Stimulated activated CD4-positive, alpha-beta T cell treated with anti-CD3 and anti-CD28 coated beads, Interleukin-1b, Interleukin-23, amount 100 ng/mL, for 1 hour (primary cell): ENCODE measurements around the gene ASB3.
"Not testable (repeated sequence)": the region's sequence is repeated elsewhere in the genome, so short reads cannot be mapped to it uniquely, and the experiment has no call there.

Experiments
- DNase-seq, 2 donors: peaks; one replicate each; pipeline ENCODE4 v3.0.0-alpha.2; 2020; ENCODE audit warnings: low read depth in 2 of 2

ASB3 gene

GRCh38 chr2:53739032-53739431 is 47.7 kb downstream of the ASB3 start:
- no peak for DNase-seq

- no peak for DNase-seq
Measured at GRCh38 chr2:53737091-53737490, 49.7 kb downstream of the ASB3 start.

DNA sequence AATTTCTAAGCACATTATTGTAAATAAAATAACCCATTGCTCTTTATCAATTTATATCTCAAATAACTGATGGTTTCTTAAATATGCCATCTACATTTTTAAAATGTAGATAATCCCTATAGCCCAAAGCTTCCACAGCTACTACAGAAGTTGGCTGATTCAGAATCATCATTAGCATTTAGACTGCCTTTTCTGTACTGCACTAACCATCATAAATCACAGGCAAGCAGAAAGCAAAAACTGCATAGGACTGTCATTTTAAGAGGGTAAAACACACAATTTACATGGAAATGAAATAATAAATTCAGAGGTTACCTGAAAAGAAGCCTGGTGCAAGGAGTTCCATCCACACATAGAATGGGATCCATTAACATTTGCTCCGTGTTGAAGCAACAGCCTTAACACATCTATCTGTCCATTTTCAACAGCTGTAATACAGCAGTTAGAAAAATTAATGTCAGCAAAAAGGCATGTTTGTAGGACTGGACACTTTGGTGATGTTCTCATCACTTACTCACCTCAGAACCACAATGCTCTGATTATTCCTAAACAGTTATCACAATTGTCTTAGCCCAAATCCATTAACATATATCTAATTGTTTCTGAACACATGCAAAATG is 57.5 kb downstream of the ASB3 start:
- DNase-seq = no peak

DNA sequence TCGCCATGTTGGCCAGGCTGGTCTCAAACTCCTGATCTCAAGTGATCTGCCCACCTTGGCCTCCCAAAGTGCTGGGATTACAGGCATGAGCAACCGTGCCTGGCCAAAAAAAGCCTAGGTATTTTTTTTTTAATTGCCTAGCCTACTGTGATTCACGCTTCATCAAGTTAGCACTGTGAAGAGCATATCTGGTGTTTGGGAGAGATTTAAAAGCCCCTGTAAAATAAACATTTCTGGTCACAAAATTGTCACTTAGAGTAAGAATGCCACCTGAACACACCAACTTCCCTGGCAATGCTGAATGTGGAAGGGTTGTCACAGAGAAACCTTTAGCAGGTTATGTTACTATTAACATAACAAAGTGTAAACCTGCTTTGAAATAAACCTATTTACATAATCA is 58.8 kb downstream of the ASB3 start:
- DNase-seq = no peak

DNA sequence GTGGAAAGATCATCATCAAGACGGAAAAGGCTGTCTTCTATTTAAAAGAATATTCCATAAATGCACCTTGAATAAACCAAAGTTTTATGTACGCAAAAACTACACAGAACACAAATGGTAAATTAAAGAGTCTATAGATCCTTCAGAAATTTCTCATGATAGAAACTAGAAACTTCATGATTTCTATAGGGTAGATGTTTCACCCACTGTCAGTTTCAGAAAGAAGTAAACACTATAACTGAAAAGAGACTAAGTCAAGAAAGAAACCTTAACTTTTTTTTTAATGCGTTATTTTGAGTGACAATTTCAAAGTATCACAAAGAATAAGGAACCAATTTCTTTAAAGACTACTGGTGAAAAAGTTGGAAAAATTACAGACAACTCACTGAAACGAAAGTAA is 61.1 kb downstream of the ASB3 start:
- no peak for DNase-seq

- no peak for DNase-seq
Measured at GRCh38 chr2:53724536-53724935, 62.2 kb downstream of the ASB3 start.

GRCh38 chr2:53720944-53721343 is 65.8 kb downstream of the ASB3 start:
- not testable (repeated sequence) for DNase-seq

- no peak for DNase-seq
Measured at GRCh38 chr2:53715568-53715967, 71.2 kb downstream of the ASB3 start.

- no peak for DNase-seq
Measured at GRCh38 chr2:53711271-53711780, 75.4 kb downstream of the ASB3 start.

- DNase-seq = no peak
Measured at GRCh38 chr2:53708988-53709387, 77.8 kb downstream of the ASB3 start.

DNA sequence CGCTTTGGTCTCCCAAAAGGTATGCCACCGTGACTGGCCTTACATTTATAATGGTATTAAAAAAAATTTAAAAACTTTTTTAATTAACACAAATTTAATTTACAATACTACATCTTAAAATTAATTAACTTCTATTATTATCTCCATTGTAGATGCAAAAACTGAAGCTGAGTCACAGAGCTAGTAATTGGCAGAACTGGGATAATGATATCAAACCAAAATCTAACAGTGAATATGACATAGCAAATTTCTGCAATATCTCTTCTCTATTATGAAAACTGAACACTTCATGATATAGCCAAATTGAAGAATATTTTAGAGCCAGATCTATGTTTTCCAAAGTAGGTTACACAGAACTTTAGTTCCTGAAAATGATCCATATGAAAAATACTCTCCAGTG is 85.5 kb downstream of the ASB3 start:
- DNase-seq = no peak

DNA sequence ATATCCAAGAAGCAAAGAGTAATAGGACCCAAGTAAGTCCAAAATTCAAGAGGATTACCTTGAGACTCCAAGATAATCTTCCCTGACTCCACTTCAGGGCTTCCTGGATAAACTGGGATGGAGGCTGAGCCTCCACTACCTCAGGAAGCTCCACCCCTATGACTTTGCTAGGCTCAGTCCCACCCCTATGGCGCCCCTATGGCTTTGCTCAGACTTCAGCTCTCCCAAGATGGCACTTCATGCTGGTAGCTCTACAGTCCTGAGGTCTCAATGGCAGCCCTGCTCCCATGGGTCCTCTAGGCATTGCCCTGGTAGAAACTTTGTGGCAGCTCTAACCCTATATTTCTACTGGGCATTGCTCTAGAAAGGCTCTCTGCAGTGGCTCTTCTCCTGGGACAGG is 89.1 kb downstream of the ASB3 start:
- no peak for DNase-seq

GRCh38 chr2:53697092-53697491 is 89.7 kb downstream of the ASB3 start:
- no peak for DNase-seq

DNA sequence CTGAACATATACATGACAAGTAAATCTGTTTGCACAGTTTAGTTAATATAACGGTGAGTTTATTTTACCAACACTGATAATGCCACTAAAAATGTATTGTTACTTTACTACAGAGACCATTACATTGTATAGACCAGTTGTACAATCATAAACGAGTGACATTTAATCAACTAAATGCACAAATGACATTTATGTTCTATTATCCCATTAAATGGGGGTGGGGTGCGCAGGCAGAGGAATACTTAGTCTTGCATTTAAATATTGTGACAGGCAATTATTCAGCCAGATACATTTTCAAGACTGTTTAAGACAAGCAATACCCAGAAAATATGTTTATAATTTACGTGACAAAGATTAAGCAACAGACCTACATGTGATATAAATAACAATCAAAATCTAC is 91.2 kb downstream of the ASB3 start:
- DNase-seq = no peak

DNA sequence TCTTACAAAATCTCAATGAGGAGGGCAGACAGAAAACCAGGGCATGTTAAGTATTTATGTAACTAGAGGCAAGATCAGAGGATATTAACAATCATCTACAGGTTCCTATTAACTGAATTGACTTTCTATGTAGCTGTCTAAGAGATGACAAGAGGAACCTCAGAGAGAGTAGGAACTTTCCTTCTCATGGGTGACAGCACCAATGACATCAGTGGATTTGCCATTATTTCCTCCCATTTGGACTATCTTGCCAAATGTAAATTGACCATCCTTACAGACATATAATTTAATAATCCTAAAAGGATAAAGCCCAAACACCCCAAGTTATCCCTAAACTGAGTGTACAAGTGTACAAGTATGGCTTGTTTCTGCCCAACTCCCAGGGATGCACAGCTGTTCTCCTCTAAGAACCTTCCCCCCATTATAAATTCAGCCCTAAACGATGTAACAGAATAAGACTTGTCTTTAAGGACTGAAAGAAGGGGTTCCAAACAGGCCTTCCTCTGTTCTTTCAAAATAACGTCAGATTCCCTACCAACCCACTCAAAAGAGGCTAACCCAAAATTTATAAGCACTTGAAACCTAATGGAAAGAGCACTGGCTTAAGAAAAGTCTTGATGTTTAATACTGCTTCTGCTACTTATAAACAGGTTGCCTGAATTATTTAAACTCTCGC is 92.5 kb downstream of the ASB3 start:
- no peak for DNase-seq

GRCh38 chr2:53690876-53691275 is 95.9 kb downstream of the ASB3 start:
- no peak for DNase-seq

DNA sequence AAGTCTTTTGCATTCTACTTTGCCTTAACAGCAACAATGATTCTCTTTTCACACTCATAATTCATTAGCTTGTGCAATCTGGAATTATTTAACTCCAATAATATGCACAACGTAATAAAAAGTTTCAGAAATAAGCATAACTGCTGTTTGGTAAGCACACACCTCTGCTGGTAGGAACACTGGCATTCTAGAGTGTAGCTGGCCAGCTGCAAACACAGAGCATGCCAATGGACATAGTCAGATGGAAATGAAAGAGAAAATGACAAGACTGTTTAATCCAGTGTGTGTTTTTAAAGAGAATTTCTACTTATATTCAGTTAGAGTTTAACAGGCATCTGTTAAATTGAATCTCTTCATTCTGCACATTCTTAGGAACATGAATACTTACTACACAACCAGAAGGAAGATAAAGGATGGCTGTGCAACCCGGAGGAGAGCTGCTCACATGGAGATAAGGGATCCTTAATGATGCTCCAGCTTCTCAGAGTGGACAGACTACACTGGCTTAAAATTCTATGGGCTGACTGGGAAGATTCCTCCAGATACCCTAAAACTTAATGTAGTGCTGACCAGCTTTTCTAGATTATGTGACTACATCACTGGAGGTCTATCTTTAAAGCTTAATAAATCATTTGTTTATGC is 113.8 kb downstream of the ASB3 start:
- DNase-seq = no peak

DNA sequence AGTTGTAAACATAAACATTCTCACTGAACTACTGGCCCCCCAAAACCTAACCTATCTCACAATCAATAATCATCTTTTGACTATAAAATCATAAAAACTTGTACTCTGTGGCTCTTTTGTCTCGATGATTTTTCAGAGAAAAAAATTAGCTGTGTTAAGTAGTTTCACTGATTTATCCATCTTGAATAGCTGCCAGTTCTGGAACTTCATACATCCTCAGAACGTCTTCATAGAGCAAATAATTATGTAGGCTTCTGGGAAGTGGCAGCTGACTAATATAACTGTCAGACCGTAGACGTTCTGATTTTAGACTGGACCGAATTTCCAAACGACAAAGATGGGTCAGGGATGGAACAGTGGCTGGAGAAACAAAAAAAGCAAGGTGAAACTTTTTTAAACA is 116.4 kb downstream of the ASB3 start:
- DNase-seq = no peak

GRCh38 chr2:53668624-53669026 is 118.1 kb downstream of the ASB3 start:
- DNase-seq = no peak

DNA sequence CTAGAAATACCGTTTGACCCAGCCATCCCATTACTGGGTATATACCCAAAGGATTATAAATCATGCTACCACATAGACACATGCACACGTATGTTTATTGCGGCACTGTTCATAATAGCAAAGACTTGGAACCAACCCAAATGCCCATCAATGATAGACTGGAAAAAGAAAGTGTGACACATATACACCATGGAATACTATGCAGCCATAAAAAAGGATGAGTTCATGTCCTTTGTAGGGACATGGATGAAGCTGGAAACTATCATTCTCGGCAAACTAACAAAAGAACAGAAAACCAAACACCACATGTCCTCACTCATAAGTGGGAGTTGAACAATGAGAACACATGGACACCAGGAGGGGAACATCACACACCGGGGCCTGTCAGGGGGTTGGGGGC is 119.6 kb downstream of the ASB3 start:
- not testable (repeated sequence) for DNase-seq

DNA sequence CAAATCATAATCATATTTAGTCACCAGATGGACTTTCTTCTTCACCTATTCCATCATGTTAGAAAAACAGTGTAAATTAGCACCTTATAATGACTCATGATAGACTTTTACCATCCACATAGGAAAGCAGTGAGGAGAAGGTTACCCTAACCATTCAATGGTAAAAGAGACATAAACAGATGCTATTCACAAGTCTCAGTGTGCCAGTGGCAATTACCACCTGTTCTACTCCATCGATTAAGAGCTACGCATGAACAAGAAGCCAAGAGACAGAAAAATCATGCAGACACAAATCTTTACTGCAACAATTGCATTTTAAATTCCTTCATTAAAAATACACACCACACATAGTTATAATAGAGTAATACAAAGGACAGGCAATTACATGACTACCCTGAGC is 125.9 kb downstream of the ASB3 start:
- no peak for DNase-seq

DNA sequence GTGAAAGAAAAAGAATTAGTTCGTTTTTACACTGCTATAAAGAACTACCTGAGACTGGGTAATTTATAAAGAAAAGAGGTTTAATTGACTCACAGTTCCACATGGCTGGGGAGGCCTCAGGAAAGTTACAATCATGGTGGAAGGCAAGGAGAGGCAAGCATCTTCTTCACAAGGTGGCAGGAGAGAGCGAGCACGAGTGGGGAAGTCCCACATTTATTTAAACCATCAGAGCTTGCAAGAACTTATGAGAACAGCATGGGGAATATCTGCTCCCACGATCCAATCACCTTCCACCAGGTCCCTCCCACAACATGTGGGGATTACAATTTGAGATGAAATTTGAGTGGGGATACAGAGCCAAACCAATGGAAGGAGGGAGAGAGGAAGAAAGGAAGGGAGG is 128.3 kb downstream of the ASB3 start:
- not testable (repeated sequence) for DNase-seq

DNA sequence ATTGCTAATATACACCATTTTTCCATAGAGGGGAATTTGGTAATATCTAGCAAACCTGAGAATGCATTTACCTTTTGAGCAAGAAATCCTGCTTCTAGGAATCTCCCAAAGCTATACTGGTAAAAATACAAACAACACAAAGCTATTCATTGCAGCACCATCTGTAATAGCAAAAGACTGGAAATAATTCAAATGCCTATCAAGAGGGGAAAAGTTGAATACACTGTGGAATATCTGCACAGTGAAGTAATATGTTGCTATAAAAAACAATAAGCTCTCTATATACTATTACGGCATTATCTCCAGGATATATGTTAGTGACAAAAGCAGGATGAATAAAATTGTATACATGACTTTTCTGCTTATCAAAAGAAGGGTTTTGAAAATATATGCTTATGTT is 131.5 kb downstream of the ASB3 start:
- DNase-seq = no peak
